ENCODE measurements around the gene RANBP1.

The RANBP1 gene

DNA sequence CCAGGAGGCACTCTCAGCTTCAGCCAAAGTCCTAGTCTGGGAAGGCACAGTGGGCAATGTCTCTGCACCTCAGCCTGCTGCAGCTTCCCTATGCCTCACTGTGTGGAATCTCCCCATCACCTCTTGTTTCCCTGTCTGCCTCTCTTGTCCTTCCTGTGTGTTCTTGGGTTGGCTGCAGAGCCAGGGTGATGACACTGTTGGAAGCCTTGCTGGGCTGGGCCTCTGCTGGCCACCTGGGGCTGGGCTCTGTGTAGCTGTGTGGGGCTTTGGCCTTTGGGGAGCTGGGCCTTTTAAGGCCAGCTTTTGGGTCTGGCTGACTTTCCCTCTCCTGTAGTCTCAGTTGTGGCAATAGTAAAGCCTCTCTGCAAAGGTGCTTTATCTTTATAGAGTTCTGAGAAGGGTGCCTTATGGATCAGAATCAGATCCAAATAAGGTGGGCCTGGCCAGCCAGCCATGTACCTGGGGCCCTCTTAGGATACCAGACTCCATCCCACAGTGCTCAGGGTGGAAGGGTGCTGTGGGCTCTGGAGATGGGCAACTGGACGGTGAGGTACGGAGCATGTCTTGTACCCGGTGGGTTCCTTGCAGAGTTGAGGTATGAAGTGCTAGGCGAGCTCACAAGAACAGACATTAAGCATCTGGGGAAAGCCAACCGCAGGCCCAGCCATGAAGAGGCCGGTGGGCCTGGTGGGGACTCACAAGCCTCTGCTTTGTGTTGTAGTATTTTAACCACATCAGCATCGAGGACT is 10.3 kb upstream of the RANBP1 start:
- CTCF ChIA-PET = no interaction called here
- H3K9me3 ChIP-seq (ENCODE audit: control extremely low read depth in 1 of 5, control insufficient read depth in 4 of 5, insufficient read depth in 2 of 5, low read depth in 1 of 5, low read length in 4 of 5) = no peaks in the 10 kb centered on the region
- POLR2A ChIA-PET = no interaction called here
- H3K4me1 ChIP-seq (ENCODE audit: control extremely low read depth in 1 of 4, control insufficient read depth in 4 of 4, insufficient read depth in 4 of 4, low read length in 3 of 4) = peaks cover 0 to 10% (median 9%) of the 10 kb centered on the region in 4 experiments
- H3K27me3 ChIP-seq (replicated peaks in 2 of 5; ENCODE audit: control insufficient read depth in 4 of 5, insufficient read depth in 5 of 5, low read length in 4 of 5) = no peaks in the 10 kb centered on the region
- 100% methylated on average over 7 of the region's 7 CpGs for WGBS (ENCODE audit: insufficient coverage)
- H3K27ac ChIP-seq (ENCODE audit: insufficient read depth in 1 of 2, low read depth in 1 of 2, low read length in 2 of 2, poor library complexity in 1 of 2, severe bottlenecking in 2 of 2) = peak overlapping the region in 1 of 2 experiments; percentile 37
- DNase-seq = no peak
- peaks cover 7 to 88% (median 63%) of the 10 kb centered on the region in 4 experiments for H3K36me3 ChIP-seq (ENCODE audit: control insufficient read depth in 4 of 4, insufficient read depth in 4 of 4, low read length in 3 of 4)
- no peak overlapping the region for H3K4me3 ChIP-seq (ENCODE audit: control insufficient read depth in 1 of 7, extremely low read depth in 1 of 7, insufficient read depth in 4 of 7, low read depth in 2 of 7, low read length in 6 of 7)

- peaks cover 7 to 89% (median 64%) of the 10 kb centered on the region in 4 experiments for H3K36me3 ChIP-seq (ENCODE audit: control insufficient read depth in 4 of 4, insufficient read depth in 4 of 4, low read length in 3 of 4)
- POLR2A ChIA-PET = no interaction called here
- 96% methylated on average over 18 of the region's 20 CpGs for WGBS (ENCODE audit: insufficient coverage)
- peak overlapping the region in 1 of 2 experiments; percentile 37 for H3K27ac ChIP-seq (ENCODE audit: insufficient read depth in 1 of 2, low read depth in 1 of 2, low read length in 2 of 2, poor library complexity in 1 of 2, severe bottlenecking in 2 of 2)
- no peaks in the 10 kb centered on the region for H3K27me3 ChIP-seq (replicated peaks in 2 of 5; ENCODE audit: control insufficient read depth in 4 of 5, insufficient read depth in 5 of 5, low read length in 4 of 5)
- no peaks in the 10 kb centered on the region for H3K9me3 ChIP-seq (ENCODE audit: control extremely low read depth in 1 of 5, control insufficient read depth in 4 of 5, insufficient read depth in 2 of 5, low read depth in 1 of 5, low read length in 4 of 5)
- CTCF ChIA-PET = no interaction called here
- H3K4me1 ChIP-seq (ENCODE audit: control extremely low read depth in 1 of 4, control insufficient read depth in 4 of 4, insufficient read depth in 4 of 4, low read length in 3 of 4) = peaks cover 0 to 10% (median 10%) of the 10 kb centered on the region in 4 experiments
- no peak for DNase-seq
- H3K4me3 ChIP-seq (ENCODE audit: control insufficient read depth in 1 of 7, extremely low read depth in 1 of 7, insufficient read depth in 4 of 7, low read depth in 2 of 7, low read length in 6 of 7) = no peak overlapping the region
Observed at GRCh38 chr22:20106205-20106848, 9.6 kb upstream of the RANBP1 start.

DNA sequence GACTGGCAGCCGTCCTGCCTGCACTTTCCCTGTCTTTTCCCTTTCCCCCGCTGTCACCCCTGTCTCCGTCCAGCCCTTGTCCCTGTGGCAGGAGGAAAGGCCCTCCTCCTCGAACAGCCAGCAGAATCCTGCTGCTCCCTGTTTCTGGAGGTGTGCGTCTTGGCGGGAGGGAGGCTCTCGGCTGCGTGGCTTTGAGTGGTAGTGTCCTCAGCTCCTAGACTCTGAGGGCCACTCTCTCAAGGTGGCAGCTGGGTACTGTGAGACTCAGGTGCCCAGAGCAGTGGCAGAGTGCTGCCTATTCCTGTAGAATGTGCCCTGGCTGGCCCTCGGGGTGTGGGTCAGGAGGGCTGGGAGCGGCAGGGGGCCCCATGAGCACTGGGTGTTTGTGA is 9.1 kb upstream of the RANBP1 start:
- H3K27me3 ChIP-seq (replicated peaks in 2 of 5; ENCODE audit: control insufficient read depth in 4 of 5, insufficient read depth in 5 of 5, low read length in 4 of 5) = no peaks in the 10 kb centered on the region
- H3K9me3 ChIP-seq (ENCODE audit: control extremely low read depth in 1 of 5, control insufficient read depth in 4 of 5, insufficient read depth in 2 of 5, low read depth in 1 of 5, low read length in 4 of 5) = no peaks in the 10 kb centered on the region
- H3K27ac ChIP-seq (ENCODE audit: insufficient read depth in 1 of 2, low read depth in 1 of 2, low read length in 2 of 2, poor library complexity in 1 of 2, severe bottlenecking in 2 of 2) = no peak overlapping the region
- no peak for DNase-seq
- ChIA-PET POLR2A (no interaction called here), CTCF (interaction anchor here (1.2 kb wide), 1 partner anchor 19 kb away, joined by 3 read pairs; no protein-coding TSS in a partner anchor)
- WGBS (ENCODE audit: insufficient coverage) = 98% methylated on average over 10 of the region's 10 CpGs
- H3K36me3 ChIP-seq (ENCODE audit: control insufficient read depth in 4 of 4, insufficient read depth in 4 of 4, low read length in 3 of 4) = peaks cover 7 to 89% (median 65%) of the 10 kb centered on the region in 4 experiments
- no peak overlapping the region for H3K4me3 ChIP-seq (ENCODE audit: control insufficient read depth in 1 of 7, extremely low read depth in 1 of 7, insufficient read depth in 4 of 7, low read depth in 2 of 7, low read length in 6 of 7)
- peaks cover 0 to 7% (median 6%) of the 10 kb centered on the region in 4 experiments for H3K4me1 ChIP-seq (ENCODE audit: control extremely low read depth in 1 of 4, control insufficient read depth in 4 of 4, insufficient read depth in 4 of 4, low read length in 3 of 4)

- POLR2A ChIA-PET = no interaction called here
- CTCF ChIA-PET = interaction anchor here (1.1 to 1.2 kb wide), 3 partner anchors 11 to 154 kb away, joined by 3 read pairs; no protein-coding TSS in a partner anchor
- 99% methylated on average over 7 of the region's 7 CpGs for WGBS (ENCODE audit: insufficient coverage)
Observed at GRCh38 chr22:20107471-20107901, 8.4 kb upstream of the RANBP1 start.

DNA sequence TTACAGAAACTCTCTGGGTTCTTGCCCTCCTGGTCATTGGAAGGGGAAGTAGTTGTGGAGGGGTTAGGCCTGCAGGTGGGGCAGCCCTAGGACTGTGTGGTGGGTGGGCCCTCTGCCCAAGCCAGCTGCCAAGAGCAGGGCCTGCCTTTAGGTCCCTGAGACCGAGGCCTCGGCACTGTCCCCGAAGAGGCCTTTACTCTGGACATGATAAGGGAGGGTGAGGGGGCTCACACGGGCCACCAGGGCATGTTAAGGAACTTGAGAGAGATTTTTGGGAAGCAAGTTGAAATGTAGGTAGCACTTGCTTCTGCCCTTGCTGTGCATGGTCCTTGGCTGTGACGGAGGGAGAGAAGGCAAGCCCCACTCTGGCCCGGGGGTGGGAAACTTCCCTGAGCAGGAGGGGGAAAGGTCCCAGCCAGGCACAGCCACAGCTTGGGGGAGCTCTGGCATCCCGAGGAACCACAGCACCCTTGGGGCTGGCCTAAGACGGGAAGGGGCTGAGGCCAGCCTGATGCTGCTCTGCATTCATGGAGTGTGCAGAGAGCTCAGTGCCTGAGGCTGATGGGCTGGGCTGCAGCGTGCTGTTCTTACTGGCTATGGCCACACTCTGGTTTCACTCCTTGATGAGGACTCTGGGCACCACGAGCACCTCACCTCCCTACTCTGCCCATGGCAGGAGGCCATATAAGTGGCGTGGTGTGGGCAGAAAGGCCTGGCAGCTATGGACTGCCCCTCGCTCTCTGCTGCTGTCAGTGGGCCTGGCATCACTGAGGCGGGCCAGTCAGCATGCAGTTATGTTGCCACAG is 7.8 kb upstream of the RANBP1 start:
- ChIA-PET CTCF (interaction anchor here (1.0 to 1.2 kb wide), 4 partner anchors 10 to 155 kb away, joined by 3 read pairs; no protein-coding TSS in a partner anchor), POLR2A (no interaction called here)
- no peak for DNase-seq
- Histone ChIP-seq H3K27me3 (replicated peaks in 2 of 5; ENCODE audit: control insufficient read depth in 4 of 5, insufficient read depth in 5 of 5, low read length in 4 of 5) (no peaks in the 10 kb centered on the region), H3K4me3 (ENCODE audit: control insufficient read depth in 1 of 7, extremely low read depth in 1 of 7, insufficient read depth in 4 of 7, low read depth in 2 of 7, low read length in 6 of 7) (no peak overlapping the region), H3K4me1 (ENCODE audit: control extremely low read depth in 1 of 4, control insufficient read depth in 4 of 4, insufficient read depth in 4 of 4, low read length in 3 of 4) (peaks cover 0 to 8% (median 1%) of the 10 kb centered on the region in 4 experiments), H3K27ac (ENCODE audit: insufficient read depth in 1 of 2, low read depth in 1 of 2, low read length in 2 of 2, poor library complexity in 1 of 2, severe bottlenecking in 2 of 2) (no peak overlapping the region), H3K9me3 (ENCODE audit: control extremely low read depth in 1 of 5, control insufficient read depth in 4 of 5, insufficient read depth in 2 of 5, low read depth in 1 of 5, low read length in 4 of 5) (no peaks in the 10 kb centered on the region), H3K36me3 (ENCODE audit: control insufficient read depth in 4 of 4, insufficient read depth in 4 of 4, low read length in 3 of 4) (peaks cover 7 to 91% (median 70%) of the 10 kb centered on the region in 4 experiments)
- 93% methylated on average over 9 of the region's 13 CpGs for WGBS (ENCODE audit: insufficient coverage)

More at GRCh38 chr22:20107471-20107901, 8.4 kb upstream of the RANBP1 start:
- no peak for DNase-seq
- H3K27me3 ChIP-seq (replicated peaks in 2 of 5; ENCODE audit: control insufficient read depth in 4 of 5, insufficient read depth in 5 of 5, low read length in 4 of 5) = no peaks in the 10 kb centered on the region
- H3K9me3 ChIP-seq (ENCODE audit: control extremely low read depth in 1 of 5, control insufficient read depth in 4 of 5, insufficient read depth in 2 of 5, low read depth in 1 of 5, low read length in 4 of 5) = no peaks in the 10 kb centered on the region
- no peak overlapping the region for H3K4me3 ChIP-seq (ENCODE audit: control insufficient read depth in 1 of 7, extremely low read depth in 1 of 7, insufficient read depth in 4 of 7, low read depth in 2 of 7, low read length in 6 of 7)
- peaks cover 0 to 8% (median 1%) of the 10 kb centered on the region in 4 experiments for H3K4me1 ChIP-seq (ENCODE audit: control extremely low read depth in 1 of 4, control insufficient read depth in 4 of 4, insufficient read depth in 4 of 4, low read length in 3 of 4)
- H3K36me3 ChIP-seq (ENCODE audit: control insufficient read depth in 4 of 4, insufficient read depth in 4 of 4, low read length in 3 of 4) = peaks cover 7 to 89% (median 65%) of the 10 kb centered on the region in 4 experiments
- H3K27ac ChIP-seq (ENCODE audit: insufficient read depth in 1 of 2, low read depth in 1 of 2, low read length in 2 of 2, poor library complexity in 1 of 2, severe bottlenecking in 2 of 2) = no peak overlapping the region

DNA sequence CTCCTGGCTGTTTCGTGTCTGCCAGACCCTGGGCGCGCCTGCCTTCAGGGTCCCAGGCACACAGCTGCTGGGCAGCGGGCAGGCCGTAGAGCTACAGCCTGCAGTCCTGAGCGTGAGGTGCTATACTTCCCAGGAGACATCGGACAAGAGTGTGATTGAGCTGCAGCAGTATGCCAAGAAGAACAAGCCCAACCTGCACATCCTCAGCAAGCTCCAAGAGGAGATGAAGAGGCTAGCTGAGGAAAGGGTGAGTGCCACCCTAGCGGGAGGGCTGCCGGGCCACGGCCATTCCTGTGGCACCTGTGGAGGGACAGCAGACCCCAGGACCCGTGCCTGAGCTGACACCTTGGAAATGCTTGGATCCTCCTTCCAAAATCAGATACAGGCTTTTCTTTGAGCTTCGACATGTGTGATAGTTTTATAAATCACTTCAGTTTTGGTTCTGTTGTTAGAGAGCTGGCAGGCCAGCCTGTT is 7.1 kb upstream of the RANBP1 start:
- POLR2A ChIA-PET = no interaction called here
- H3K27ac ChIP-seq (ENCODE audit: insufficient read depth in 1 of 2, low read depth in 1 of 2, low read length in 2 of 2, poor library complexity in 1 of 2, severe bottlenecking in 2 of 2) = no peak overlapping the region
- H3K4me3 ChIP-seq (ENCODE audit: control insufficient read depth in 1 of 7, extremely low read depth in 1 of 7, insufficient read depth in 4 of 7, low read depth in 2 of 7, low read length in 6 of 7) = no peak overlapping the region
- H3K27me3 ChIP-seq (replicated peaks in 2 of 5; ENCODE audit: control insufficient read depth in 4 of 5, insufficient read depth in 5 of 5, low read length in 4 of 5) = no peaks in the 10 kb centered on the region
- 93% methylated on average over 12 of the region's 12 CpGs for WGBS (ENCODE audit: insufficient coverage)
- H3K4me1 ChIP-seq (ENCODE audit: control extremely low read depth in 1 of 4, control insufficient read depth in 4 of 4, insufficient read depth in 4 of 4, low read length in 3 of 4) = peaks cover 0 to 8% (median 1%) of the 10 kb centered on the region in 4 experiments
- peaks cover 7 to 95% (median 72%) of the 10 kb centered on the region in 4 experiments for H3K36me3 ChIP-seq (ENCODE audit: control insufficient read depth in 4 of 4, insufficient read depth in 4 of 4, low read length in 3 of 4)
- CTCF ChIA-PET = interaction anchor here (1.0 to 1.2 kb wide), 3 partner anchors 9 to 155 kb away, joined by 3 read pairs; no protein-coding TSS in a partner anchor
- no peak for DNase-seq
- no peaks in the 10 kb centered on the region for H3K9me3 ChIP-seq (ENCODE audit: control extremely low read depth in 1 of 5, control insufficient read depth in 4 of 5, insufficient read depth in 2 of 5, low read depth in 1 of 5, low read length in 4 of 5)
